Caki2 (cell line): Measurements from ENCODE around the gene SETDB2. TPM values are rescaled to one million over a fixed set of nuclear protein-coding genes. Genes with fewer than 3 reads are reported as not detected.

Source experiments
- DNase-seq: peaks from one replicate; pipeline ENCODE4 v3.0.0-alpha.2; 2015; ENCODE audit warnings: low read depth
- in situ Hi-C: cut with HindIII; loops from 2 replicates; pipeline ENCODE4 v1.10.0; 2016; ENCODE audit warnings: low sequenced_read_pairs, low pct_unique_long_range_greater_than_20kb, mixed read lengths
- total RNA-seq: library from RNA; depleted of rRNA; stranded (reverse); fragments of >200 nt; shearing (Covaris generic); gene quantifications from 2 replicates; pipeline ENCODE4 v1.2.3, GENCODE V29; 2014; ENCODE audit warnings: low replicate concordance

Gene SETDB2
- total RNA-seq, 1 experiment from 2014 or later, result 2.1 TPM

GRCh38 chr13:49503951-49504350 lies 59.9 kb downstream of the SETDB2 start:
- DNase-seq, result no peak
- in situ Hi-C loops, result no loop called here

- in situ Hi-C loops, result no loop called here
- no peak for DNase-seq
Measured at GRCh38 chr13:49512578-49512977, 68.5 kb downstream of the SETDB2 start.

- no peak for DNase-seq
- in situ Hi-C loops, result no loop called here
Measured at GRCh38 chr13:49516467-49516866, 72.4 kb downstream of the SETDB2 start.

GRCh38 chr13:49517461-49517860 lies 73.4 kb downstream of the SETDB2 start:
- no peak for DNase-seq
- in situ Hi-C loops, result no loop called here

GRCh38 chr13:49521224-49521623 lies 77.2 kb downstream of the SETDB2 start:
- in situ Hi-C loops, result no loop called here
- no peak for DNase-seq

- no peak for DNase-seq
- in situ Hi-C loops, result no loop called here
Measured at GRCh38 chr13:49524740-49525501, 80.8 kb downstream of the SETDB2 start.

GRCh38 chr13:49527123-49527522 lies 83.0 kb downstream of the SETDB2 start:
- in situ Hi-C loops, result no loop called here
- DNase-seq, result no peak

GRCh38 chr13:49528161-49528560 lies 84.1 kb downstream of the SETDB2 start:
- in situ Hi-C loops, result no loop called here
- no peak for DNase-seq

GRCh38 chr13:49530457-49530856 lies 86.4 kb downstream of the SETDB2 start:
- no peak for DNase-seq
- in situ Hi-C loops, result no loop called here

GRCh38 chr13:49532593-49532992 lies 88.5 kb downstream of the SETDB2 start:
- in situ Hi-C loops, result no loop called here
- DNase-seq, result peak; percentile 23

GRCh38 chr13:49533011-49533410 lies 88.9 kb downstream of the SETDB2 start:
- in situ Hi-C loops, result no loop called here

GRCh38 chr13:49533591-49534269 lies 89.7 kb downstream of the SETDB2 start:
- in situ Hi-C loops, result no loop called here
- DNase-seq, result no peak

More at GRCh38 chr13:49533011-49533410, 88.9 kb downstream of the SETDB2 start:
- no peak for DNase-seq

GRCh38 chr13:49536144-49536873 lies 92.2 kb downstream of the SETDB2 start:
- in situ Hi-C loops, result no loop called here
- DNase-seq, result no peak

- in situ Hi-C loops, result no loop called here
- no peak for DNase-seq
Measured at GRCh38 chr13:49538404-49538803, 94.3 kb downstream of the SETDB2 start.

GRCh38 chr13:49539313-49539712 lies 95.2 kb downstream of the SETDB2 start:
- in situ Hi-C loops, result no loop called here
- no peak for DNase-seq

GRCh38 chr13:49539746-49540145 lies 95.7 kb downstream of the SETDB2 start:
- in situ Hi-C loops, result no loop called here
- no peak for DNase-seq

GRCh38 chr13:49540552-49540951 lies 96.5 kb downstream of the SETDB2 start:
- in situ Hi-C loops, result no loop called here
- peak; percentile 38 for DNase-seq

GRCh38 chr13:49543656-49544055 lies 99.6 kb downstream of the SETDB2 start:
- DNase-seq, result no peak
- in situ Hi-C loops, result no loop called here
